PFSK-1 (cell line): Measurements from ENCODE around the gene UNC45B.
"Not testable (repeated sequence)": the region's sequence is repeated elsewhere in the genome, so short reads cannot be mapped to it uniquely, and the experiment has no call there.

Source experiments
- FOXP2 ChIP-seq: optimal IDR thresholded peaks from 2 replicates; pipeline ENCODE3; 2011; ENCODE audit warnings: borderline replicate concordance, control low read depth, inconsistent platforms; ENCODE audit not compliant: insufficient read depth; ENCODE audit errors: extremely low read length, extremely low read depth
- POLR2AphosphoS5 ChIP-seq: IDR thresholded peaks from 2 replicates; pipeline ENCODE4 v1.6.1; 2012; ENCODE audit warnings: low read depth, mild to moderate bottlenecking, control low read depth, low read length, moderate library complexity
- REST ChIP-seq, 2 experiments: IDR thresholded peaks; 2 replicates each; pipeline versions ENCODE4 v1.6.1 to v1.8.0; 2011 to 2012; ENCODE audit warnings: low read depth in 2 of 2, low read length in 2 of 2, control low read depth in 1 of 2, inconsistent platforms in 1 of 2, mild to moderate bottlenecking in 1 of 2, moderate library complexity in 1 of 2; ENCODE audit not compliant: insufficient read depth in 1 of 2
- SIN3A ChIP-seq: IDR thresholded peaks from 2 replicates; pipeline ENCODE4 v1.6.1; 2012; ENCODE audit warnings: mild to moderate bottlenecking, low read length, moderate library complexity, borderline replicate concordance; ENCODE audit not compliant: insufficient read depth
- TAF1 ChIP-seq: IDR thresholded peaks from 2 replicates; pipeline ENCODE4 v1.6.1; 2012; ENCODE audit warnings: low read length, control low read depth, borderline replicate concordance; ENCODE audit not compliant: insufficient read depth

Gene UNC45B

GRCh38 chr17:35194001-35194400 is 46.4 kb downstream of the UNC45B start, which contains the start of gene SLC35G3:
Gene SLC35G3, minus strand, starts transcription at chr17:35194393. Its CDS starts 86 bp downstream, at chr17:35194307.
- not testable (repeated sequence) for TF ChIP-seq FOXP2, SIN3A, POLR2AphosphoS5

GRCh38 chr17:35210741-35211140 is 63.1 kb downstream of the UNC45B start:
- no peak for TF ChIP-seq SIN3A
- TF ChIP-seq REST (IDR thresholded peaks at IDR 0.05; ENCODE audit: insufficient read depth in 1 of 2, low read depth in 2 of 2, low read length in 2 of 2), result no peak
- no peak for TF ChIP-seq FOXP2
- TF ChIP-seq TAF1, result no peak
- TF ChIP-seq POLR2AphosphoS5, result no peak

- TF ChIP-seq TAF1 (no peak), REST (IDR thresholded peaks at IDR 0.05; ENCODE audit: insufficient read depth in 1 of 2, low read depth in 2 of 2, low read length in 2 of 2) (no peak), SIN3A (no peak), FOXP2 (no peak), POLR2AphosphoS5 (no peak)
Observed at GRCh38 chr17:35212668-35213067, 65.1 kb downstream of the UNC45B start.

GRCh38 chr17:35213412-35213940 is 65.9 kb downstream of the UNC45B start:
- TF ChIP-seq TAF1 (no peak), REST (IDR thresholded peaks at IDR 0.05; ENCODE audit: insufficient read depth in 1 of 2, low read depth in 2 of 2, low read length in 2 of 2) (no peak), SIN3A (no peak), POLR2AphosphoS5 (no peak), FOXP2 (no peak)

GRCh38 chr17:35214192-35214591 is 66.6 kb downstream of the UNC45B start:
- TF ChIP-seq POLR2AphosphoS5 (no peak), FOXP2 (no peak), SIN3A (no peak), TAF1 (no peak), REST (IDR thresholded peaks at IDR 0.05; ENCODE audit: insufficient read depth in 1 of 2, low read depth in 2 of 2, low read length in 2 of 2) (no peak)
